ENCODE measurements around the gene KAZN.
A peak's percentile ranks its signal among the peaks of the same experiment; 100 is the strongest.

Gene KAZN

GRCh38 chr1:14803002-14803789 lies 204.7 kb downstream of the KAZN start:
- DNase-seq = no peak

DNA sequence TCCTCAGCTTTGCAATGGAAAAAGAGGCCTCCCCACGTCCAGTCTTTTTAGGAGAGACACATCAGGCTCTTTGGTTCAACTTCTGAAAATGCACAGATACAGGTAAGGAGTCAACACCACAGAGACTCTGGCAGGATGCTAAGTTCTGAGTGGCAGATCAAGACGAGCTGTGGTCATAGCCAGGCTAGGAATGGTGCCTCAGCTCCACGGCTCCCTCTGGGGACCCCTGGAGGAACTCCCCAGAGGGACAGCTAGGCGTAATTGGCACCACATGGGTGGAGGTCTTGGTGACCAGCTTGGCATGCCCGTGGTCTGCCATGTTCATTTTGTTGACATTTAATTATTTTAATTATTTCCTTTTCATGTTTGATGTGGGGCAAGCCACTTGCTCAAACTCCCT lies 206.1 kb downstream of the KAZN start:
- no peak for DNase-seq

DNA sequence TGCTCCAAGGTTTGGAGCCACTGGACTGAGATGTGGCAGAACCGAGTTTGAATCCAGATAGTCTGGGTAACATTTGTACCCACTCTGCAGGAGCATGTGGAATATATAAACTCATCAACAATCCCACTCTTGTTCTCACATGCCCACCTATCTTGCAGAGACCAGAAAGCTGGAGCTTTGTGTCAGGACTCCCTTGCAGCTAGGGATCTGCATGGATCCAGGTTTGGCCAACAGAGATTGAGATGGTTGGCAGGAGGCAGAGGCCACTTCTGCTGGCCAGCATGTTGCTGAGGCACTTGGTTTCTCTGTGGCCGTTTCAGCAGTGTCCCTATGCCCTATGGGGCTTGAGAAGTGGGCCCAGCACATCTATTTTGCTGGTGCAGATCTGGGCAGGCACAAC lies 208.3 kb downstream of the KAZN start:
- no peak for DNase-seq

DNA sequence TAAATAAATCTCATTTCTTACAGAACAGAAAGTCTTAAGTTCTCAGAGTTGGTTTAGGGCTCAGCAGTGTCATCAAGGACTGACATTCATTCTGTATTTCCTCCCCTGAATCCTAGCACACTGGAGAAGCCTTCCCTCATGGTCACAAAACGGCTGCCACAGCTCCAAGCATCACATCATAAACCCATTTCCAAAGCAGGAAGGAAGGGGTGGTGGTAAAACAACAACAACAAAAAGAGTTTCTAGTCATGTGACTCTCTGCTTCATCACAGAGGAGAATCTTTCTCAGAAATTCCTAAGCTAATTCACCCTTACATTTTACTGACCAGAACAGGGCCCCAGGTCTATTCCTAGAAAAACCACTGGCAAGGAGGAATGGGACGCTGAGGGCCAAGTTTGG lies 210.3 kb downstream of the KAZN start:
- no peak for DNase-seq

DNA sequence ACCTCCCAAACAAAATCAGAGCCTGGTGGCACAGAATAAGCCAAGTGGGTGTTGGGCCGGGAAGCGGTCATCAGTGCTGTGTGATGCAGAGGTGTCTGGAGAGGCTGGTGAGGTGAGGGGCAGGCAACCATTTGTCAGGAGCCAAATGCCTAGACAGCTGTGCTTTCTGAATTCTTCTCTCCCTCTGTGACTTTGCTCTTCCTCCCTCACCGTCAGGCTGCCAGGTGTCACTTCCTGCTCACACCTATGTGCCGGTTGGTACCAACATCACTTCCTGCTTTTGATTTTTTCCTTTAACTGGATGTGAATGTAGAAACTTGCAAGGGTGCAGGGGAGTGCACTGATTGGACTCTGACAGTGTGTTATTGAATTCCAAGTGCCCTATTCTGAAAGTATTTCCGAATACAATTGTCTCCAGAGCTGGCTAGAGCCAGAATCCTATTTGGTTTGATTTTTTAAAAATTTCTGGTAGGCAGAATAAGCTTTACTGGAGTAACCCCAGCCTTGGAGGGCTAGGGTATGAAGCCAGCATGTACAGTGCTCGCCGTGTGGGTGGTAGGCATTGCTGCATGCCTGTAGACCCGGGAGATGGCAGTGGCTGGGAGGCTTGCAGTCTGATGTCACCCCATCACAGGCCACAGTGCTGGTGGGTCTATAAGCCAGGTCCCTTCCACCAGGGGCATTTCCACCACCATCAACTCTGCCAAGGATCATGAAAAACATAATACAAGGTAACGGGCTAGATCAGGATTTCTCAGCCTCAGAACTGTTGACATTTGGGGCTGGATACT lies 210.9 kb downstream of the KAZN start:
- no peak for DNase-seq

DNA sequence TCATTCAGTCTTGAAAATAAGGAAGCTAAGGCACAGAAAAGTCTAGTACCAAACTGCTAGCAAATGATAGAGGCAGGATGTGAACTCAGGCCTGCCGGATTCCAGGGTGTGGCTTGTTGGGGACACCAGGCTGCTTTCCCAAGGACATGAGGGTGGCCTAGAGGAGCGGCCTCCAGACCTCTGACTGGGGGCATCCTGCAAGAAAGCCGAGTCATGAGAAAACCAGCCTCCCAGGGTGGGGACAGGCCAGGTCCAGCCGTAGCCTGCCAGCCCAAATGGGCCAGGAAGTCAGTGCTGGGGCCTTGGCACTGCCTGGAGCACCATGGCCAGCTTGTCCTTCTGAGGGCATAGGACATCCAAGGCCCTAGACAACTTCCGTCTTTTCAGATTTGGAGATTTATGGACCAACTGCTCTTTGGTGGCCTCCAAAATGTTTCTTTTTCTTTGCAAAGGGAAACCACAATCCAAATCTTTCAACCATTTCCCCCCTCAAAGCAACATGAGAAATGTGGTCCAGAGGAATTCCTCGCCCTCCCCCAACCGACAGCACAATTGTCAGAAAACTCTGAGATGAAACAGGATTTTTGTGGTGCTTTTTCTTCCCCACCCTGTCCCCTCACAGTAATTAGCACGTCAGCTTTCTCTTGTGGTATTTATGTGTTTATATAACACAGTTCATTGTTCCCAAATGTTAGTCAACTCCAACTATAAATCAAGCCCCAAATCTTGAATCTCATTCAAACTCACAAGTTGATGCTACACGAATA lies 212.3 kb downstream of the KAZN start:
- peak; percentile 41 for DNase-seq

DNA sequence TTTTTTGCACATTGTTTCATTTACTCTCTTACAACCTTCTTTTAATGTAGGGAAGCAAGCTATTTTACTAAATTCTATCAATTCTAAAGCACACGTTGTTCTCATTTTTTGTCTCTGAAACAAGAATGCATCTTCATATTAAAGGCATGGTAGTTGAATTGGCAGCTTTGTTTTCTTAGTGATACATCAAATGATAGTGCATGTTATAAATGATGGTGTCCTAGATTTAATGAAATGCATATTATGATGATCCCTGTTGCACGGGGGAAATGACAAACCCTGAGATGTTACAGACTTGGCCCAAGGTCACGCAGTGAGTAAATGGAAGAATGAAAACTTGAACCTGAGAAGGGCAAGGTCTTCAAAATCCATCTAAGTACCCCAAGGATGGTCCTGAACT lies 213.1 kb downstream of the KAZN start:
- no peak for DNase-seq

DNA sequence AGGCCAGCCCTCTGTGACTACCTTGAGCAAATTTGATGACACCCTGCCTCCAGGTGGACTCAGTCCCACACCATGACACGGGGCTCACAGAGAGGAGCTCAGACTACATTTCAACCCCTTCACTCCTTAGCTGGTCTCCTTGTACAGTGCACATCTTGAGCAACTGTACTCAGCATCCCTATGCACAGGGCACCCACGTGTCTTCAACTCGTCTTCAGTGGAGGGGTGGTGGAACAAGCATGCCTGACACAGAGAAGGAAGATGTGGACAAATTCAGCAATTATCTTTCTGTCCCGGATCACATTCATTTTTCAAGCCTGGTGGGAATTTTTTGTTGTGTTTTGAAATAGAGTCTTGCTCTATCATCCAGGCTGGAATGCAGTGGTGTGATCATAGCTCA lies 213.7 kb downstream of the KAZN start:
- no peak for DNase-seq

GRCh38 chr1:14815175-14815877 lies 216.8 kb downstream of the KAZN start:
- DNase-seq = no peak

- DNase-seq = no peak
These were observed 219.0 kb downstream of the KAZN start for GRCh38 chr1:14817223-14818170.

DNA sequence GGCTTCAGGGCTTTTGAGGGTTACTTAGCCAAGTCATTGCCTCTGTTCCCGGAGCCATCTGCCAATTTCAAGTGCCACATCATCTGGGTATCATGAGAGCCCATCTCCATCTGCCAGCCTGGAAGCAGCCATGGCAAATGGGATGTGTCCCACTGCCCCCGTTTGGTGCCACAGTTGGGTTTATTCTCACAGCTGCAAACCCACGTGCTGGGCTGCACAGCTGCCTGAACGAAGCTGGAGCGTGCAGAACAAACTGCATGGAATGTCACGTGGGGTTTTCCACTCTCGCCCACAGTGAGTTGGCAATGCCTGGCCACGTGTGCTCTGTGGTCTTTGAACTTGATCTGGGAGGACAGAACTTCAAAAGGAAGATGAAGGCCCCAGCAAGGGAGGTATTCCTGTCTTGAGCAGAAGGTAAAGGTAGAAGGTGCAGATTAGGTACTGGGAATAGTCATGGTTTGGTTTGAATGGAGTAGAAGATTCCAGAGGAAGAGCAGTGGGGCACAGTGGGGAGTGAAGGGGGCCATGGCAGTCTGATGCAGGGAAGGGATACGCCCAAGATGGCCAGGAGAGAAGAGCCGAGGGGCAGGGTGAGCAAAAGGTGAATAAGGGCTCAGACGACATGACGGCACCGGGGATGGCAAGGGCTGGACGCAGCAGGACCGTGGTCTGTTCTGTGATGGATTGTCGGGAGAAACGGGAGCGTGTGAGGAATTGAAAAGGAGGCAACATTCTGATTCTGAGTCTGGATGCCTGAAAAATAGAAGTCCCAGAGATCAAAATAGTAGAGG lies 222.0 kb downstream of the KAZN start:
- peak; percentile 61 for DNase-seq

- DNase-seq = no peak
These were observed 224.0 kb downstream of the KAZN start for GRCh38 chr1:14822493-14822892.

- DNase-seq = no peak
These were observed 224.5 kb downstream of the KAZN start for GRCh38 chr1:14822996-14823395.

DNA sequence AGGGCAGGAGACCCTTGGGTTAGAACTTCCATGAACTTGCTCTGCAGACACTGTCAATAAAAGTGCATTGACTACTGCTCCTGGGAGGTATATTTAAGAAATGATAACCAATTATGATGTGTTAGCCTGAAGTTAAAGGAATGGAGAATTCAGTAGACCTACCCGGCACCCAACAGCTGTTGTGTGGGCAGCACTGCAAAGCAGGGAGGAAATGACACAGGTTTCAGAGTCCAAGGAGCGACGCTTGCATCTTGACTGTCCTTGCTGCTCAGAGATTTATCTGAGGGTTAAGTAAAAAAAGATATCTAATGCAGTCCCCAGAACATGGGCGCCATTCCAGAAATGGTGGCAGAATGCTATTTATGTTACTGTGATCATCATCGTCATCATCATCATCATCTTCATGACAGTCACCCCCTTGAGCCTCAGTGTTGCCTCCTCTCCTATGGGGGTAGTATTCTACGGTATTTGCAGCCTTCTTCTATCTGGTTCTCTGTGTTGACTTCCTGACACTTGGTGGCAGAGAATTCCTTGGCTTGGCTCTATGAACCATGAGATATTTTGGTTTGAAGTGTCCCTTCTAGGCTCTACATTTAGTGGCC lies 225.9 kb downstream of the KAZN start:
- DNase-seq = no peak

GRCh38 chr1:14825396-14825795 lies 226.9 kb downstream of the KAZN start:
- no peak for DNase-seq

- peak; percentile 33 for DNase-seq
These were observed 227.7 kb downstream of the KAZN start for GRCh38 chr1:14826172-14826636.

GRCh38 chr1:14826731-14827326 lies 228.3 kb downstream of the KAZN start:
- no peak for DNase-seq

DNA sequence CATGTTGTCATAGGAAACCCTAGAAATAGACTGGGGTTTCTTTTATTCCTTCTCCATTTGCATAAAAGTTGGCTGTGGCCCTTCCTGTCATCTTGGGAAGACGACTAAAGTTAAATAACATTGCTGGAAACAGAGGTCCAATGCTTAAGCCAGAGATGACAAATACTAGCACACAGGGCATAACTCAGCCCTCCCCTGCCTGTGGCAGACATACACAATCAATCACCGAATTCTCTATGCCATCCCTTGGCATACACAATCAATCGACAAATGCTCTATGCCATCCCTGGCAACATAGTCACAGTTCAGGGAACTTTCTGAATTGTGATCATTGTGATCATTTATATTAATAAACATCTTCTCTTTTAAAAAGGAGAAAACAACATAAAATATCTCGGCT lies 229.4 kb downstream of the KAZN start:
- no peak for DNase-seq

- DNase-seq = no peak
These were observed 230.2 kb downstream of the KAZN start for GRCh38 chr1:14828665-14829064.

DNA sequence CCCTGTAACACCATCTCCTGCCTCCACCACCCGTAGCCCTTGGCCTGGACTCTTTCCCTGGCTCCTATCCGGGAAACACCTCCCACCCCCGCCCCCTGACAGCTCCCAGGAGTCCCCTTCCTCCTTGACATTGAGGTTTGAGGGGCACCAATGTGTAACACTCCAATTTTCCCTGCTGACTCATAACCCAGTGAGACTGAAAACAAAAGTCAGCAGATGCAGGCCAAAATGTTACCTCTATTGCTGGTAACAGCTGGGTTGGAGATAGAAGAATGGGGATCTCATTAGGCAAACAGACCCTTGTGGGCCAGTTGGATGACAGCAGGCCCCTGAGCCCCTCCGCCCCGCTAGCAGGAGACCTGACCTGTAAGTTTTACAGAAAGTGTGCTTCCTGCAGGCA lies 237.2 kb downstream of the KAZN start:
- no peak for DNase-seq

Data from femur (tissue), 1 donor.